SU-DHL-6 (cell line): ENCODE data around the gene RNU6-1.

Experiments
- CTCF ChIP-seq: fragments of 200-600 bp; sonication (generic); IDR thresholded peaks from one replicate; pipeline ENCODE4 v1.5.1; 2017; ENCODE audit warnings: antibody characterized with exemption, mild to moderate bottlenecking, low read length, moderate library complexity; ENCODE audit not compliant: insufficient read depth, poor library complexity, severe bottlenecking
- EZH2phosphoT487 ChIP-seq: fragments of 200-600 bp; sonication (generic), shearing (Covaris generic); conservative IDR thresholded peaks from 2 replicates; pipeline ENCODE4 v1.6.1; 2018; ENCODE audit warnings: mild to moderate bottlenecking, antibody characterized with exemption, low read length, moderate library complexity, mixed read lengths

DNA sequence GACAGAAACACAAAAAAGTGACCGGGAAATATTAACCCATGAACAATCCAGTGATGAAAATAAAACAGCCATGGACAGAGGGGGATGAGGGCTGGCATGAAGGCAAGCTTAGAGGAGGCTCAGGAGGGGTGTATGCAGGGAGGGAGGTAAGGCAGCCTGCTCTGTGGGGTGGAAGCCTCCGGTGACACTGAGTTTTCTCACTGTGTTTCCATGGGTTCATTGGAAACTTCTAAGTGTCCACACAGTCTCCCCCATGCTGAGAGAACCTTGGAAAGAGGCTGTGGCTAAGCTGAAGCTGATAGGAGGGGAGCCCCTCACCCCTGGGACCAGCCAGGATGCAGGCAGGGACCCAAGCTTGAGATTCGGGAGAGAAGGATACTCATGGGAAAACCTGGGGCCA, 21.4 kb downstream of the RNU6-1 start:
- no peak for TF ChIP-seq CTCF
- TF ChIP-seq EZH2phosphoT487, result no peak
